Mesenchymal stem cell (in vitro differentiated cells and primary cell): ENCODE measurements around the gene SSTR3.
A peak's percentile ranks its signal among the peaks of the same experiment; 100 is the strongest.

Source experiments
- DNase-seq: peaks from one replicate; pipeline ENCODE4 v3.0.0-alpha.2; 2013
- H2AFZ ChIP-seq: one replicate; pipeline ENCODE4 v1.6.1; 2013; ENCODE audit warnings: low read depth, mild to moderate bottlenecking, control low read depth, inconsistent platforms, low read length, moderate library complexity
- H2AK5ac ChIP-seq: 2 replicates; pipeline ENCODE4 v1.6.1; 2013; ENCODE audit warnings: low read length, moderate library complexity, mild to moderate bottlenecking, inconsistent platforms; ENCODE audit not compliant: severe bottlenecking
- H2BK120ac ChIP-seq: one replicate; pipeline ENCODE4 v1.6.1; 2013; ENCODE audit warnings: low read depth, mild to moderate bottlenecking, inconsistent platforms, low read length, moderate library complexity
- H2BK12ac ChIP-seq, 2 experiments: one replicate each; pipeline ENCODE4 v1.6.1; 2013; ENCODE audit warnings: inconsistent platforms in 2 of 2, low read length in 2 of 2, mild to moderate bottlenecking in 2 of 2, moderate library complexity in 2 of 2, control low read depth in 1 of 2
- H2BK15ac ChIP-seq: one replicate; pipeline ENCODE4 v1.6.1; 2013; ENCODE audit warnings: mild to moderate bottlenecking, low read depth, inconsistent platforms; ENCODE audit not compliant: poor library complexity, severe bottlenecking
- H2BK5ac ChIP-seq: 2 replicates; pipeline ENCODE4 v1.6.1; 2013; ENCODE audit warnings: low read depth, mild to moderate bottlenecking, low read length, control low read depth, inconsistent platforms; ENCODE audit not compliant: poor library complexity, severe bottlenecking
- H3K14ac ChIP-seq, 2 experiments: one replicate each; pipeline ENCODE4 v1.6.1; 2013; ENCODE audit warnings: inconsistent platforms in 2 of 2, low read length in 2 of 2, control low read depth in 1 of 2, mild to moderate bottlenecking in 1 of 2, moderate library complexity in 1 of 2
- H3K18ac ChIP-seq, 2 experiments: one replicate each; pipeline ENCODE4 v1.6.1; 2013; ENCODE audit warnings: inconsistent platforms in 2 of 2, low read length in 2 of 2, control low read depth in 1 of 2, low read depth in 1 of 2, mild to moderate bottlenecking in 1 of 2
- H3K23ac ChIP-seq, 2 experiments: one replicate each; pipeline ENCODE4 v1.6.1; 2013; ENCODE audit warnings: inconsistent platforms in 2 of 2, low read length in 2 of 2, mild to moderate bottlenecking in 2 of 2, moderate library complexity in 2 of 2, control low read depth in 1 of 2
- H3K27ac ChIP-seq: 2 replicates; pipeline ENCODE4 v1.5.1; 2013; ENCODE audit warnings: mild to moderate bottlenecking, moderate library complexity, low read length, control low read depth, inconsistent platforms; ENCODE audit not compliant: poor library complexity, severe bottlenecking
- H3K27me3 ChIP-seq, 2 experiments: 2 replicates each; pipeline versions ENCODE4 v1.6.1 to v1.7.0; 2013; ENCODE audit warnings: low read length in 2 of 2, mild to moderate bottlenecking in 2 of 2, moderate library complexity in 2 of 2, control low read depth in 1 of 2, inconsistent platforms in 1 of 2; ENCODE audit not compliant: control insufficient read depth in 1 of 2, insufficient read depth in 1 of 2
- H3K36me3 ChIP-seq, 2 experiments: 2 replicates each; pipeline versions ENCODE4 v1.6.1 to v1.7.0; 2013; ENCODE audit warnings: low read length in 2 of 2, control low read depth in 1 of 2, inconsistent platforms in 1 of 2, low read depth in 1 of 2, mild to moderate bottlenecking in 1 of 2; ENCODE audit not compliant: insufficient read depth in 2 of 2, control insufficient read depth in 1 of 2
- H3K4ac ChIP-seq, 2 experiments: one replicate each; pipeline ENCODE4 v1.6.1; 2013; ENCODE audit warnings: inconsistent platforms in 2 of 2, low read length in 2 of 2, mild to moderate bottlenecking in 2 of 2, moderate library complexity in 2 of 2, control low read depth in 1 of 2, low read depth in 1 of 2
- H3K4me1 ChIP-seq: 2 replicates; pipeline ENCODE4 v1.6.1; 2013; ENCODE audit warnings: low read depth, low read length, control low read depth; ENCODE audit not compliant: control insufficient read depth, insufficient read depth
- H3K4me2 ChIP-seq: 2 replicates; pipeline ENCODE4 v1.6.1; 2013; ENCODE audit warnings: low read length, mild to moderate bottlenecking, inconsistent platforms; ENCODE audit not compliant: poor library complexity, severe bottlenecking
- H3K4me3 ChIP-seq, 2 experiments: 2 replicates each; pipeline versions ENCODE4 v1.5.1 to v1.7.0; 2013; ENCODE audit warnings: low read length in 2 of 2, mild to moderate bottlenecking in 2 of 2, control low read depth in 1 of 2, low read depth in 1 of 2; ENCODE audit not compliant: insufficient read depth in 1 of 2
- H3K79me1 ChIP-seq: replicated peaks from 2 replicates; pipeline ENCODE4 v1.6.1; 2013; ENCODE audit warnings: mild to moderate bottlenecking, control low read depth, low read length, inconsistent platforms; ENCODE audit not compliant: poor library complexity, severe bottlenecking
- H3K9ac ChIP-seq: 2 replicates; pipeline ENCODE4 v1.7.0; 2013; ENCODE audit warnings: mild to moderate bottlenecking, low read length, moderate library complexity
- H3K9me3 ChIP-seq: 2 replicates; pipeline ENCODE4 v1.7.0; 2013; ENCODE audit warnings: mild to moderate bottlenecking, low read length; ENCODE audit not compliant: control insufficient read depth
- H4K8ac ChIP-seq: one replicate; pipeline ENCODE4 v1.6.1; 2013; ENCODE audit warnings: inconsistent platforms, mild to moderate bottlenecking, low read length, moderate library complexity
- H4K91ac ChIP-seq: one replicate; pipeline ENCODE4 v1.6.1; 2013; ENCODE audit warnings: mild to moderate bottlenecking, low read length, inconsistent platforms
- WGBS: methylation state at CpG from one replicate; pipeline ENCODE4 v1.1.7; 2013; ENCODE audit warnings: mixed read lengths; 5-methylcytosine and 5-hydroxymethylcytosine counted together

SSTR3 gene

DNA sequence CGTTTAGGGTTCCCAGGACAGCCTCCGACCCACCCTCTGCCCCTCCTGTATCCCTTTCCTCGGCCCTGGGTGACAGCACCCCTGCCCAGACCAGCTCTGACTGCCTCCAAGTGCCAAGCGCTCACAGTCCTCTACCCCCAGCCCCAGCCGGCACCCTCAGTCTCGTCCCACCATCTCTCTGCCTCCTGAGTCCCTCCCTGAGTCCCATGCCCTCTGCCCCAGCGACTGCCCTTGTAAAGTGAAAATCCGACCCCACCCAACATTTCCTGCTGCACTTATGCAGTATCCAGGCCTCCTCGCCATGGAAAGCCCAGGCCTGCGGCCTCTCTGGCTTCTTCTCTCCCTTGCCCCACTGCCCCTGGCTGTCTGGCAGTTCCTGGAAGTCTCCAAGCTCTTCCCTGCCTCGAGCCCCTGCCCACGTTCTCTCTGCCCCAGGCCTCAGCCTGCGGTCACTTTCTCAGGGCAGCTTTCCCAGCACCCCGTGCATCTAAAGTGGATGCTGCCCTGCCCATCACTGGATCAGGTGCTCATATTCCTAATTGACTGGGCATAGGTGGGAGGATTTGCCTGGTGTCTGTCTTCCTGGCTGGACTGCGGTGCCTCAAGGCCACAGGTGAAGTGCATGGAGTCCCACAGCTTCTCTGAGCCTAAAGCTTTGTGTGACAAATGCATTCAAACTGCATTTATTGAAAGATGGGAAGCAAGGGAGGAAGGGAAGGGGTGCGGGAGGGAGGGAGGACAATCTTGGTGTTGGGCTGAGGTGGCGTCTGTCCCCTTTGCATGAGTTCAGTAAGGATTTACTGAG is 44.9 kb downstream of the SSTR3 start:
- Histone ChIP-seq H3K27ac (no peak overlapping the region), H3K27me3 (peaks cover 12 to 37% of the 10 kb centered on the region in 2 experiments), H2BK12ac (peak overlapping the region in 1 of 2 experiments; percentile 14), H3K79me1 (no peaks in the 10 kb centered on the region), H2AK5ac (no peak overlapping the region), H3K4ac (no peak overlapping the region), H2BK15ac (peak overlapping the region; percentile 2), H4K91ac (no peak overlapping the region), H3K4me2 (no peak overlapping the region), H3K23ac (no peak overlapping the region), H3K18ac (no peak overlapping the region), H3K9ac (peak overlapping the region; percentile 31), H3K4me1 (peaks cover 8% of the 10 kb centered on the region), H4K8ac (no peak overlapping the region), H3K14ac (no peak overlapping the region), H3K36me3 (no peaks in the 10 kb centered on the region), H3K9me3 (no peaks in the 10 kb centered on the region), H2AFZ (no peak overlapping the region), H2BK5ac (no peak overlapping the region), H3K4me3 (no peak overlapping the region), H2BK120ac (no peak overlapping the region)
- WGBS, result 72% methylated on average over 17 of the region's 17 CpGs
- DNase-seq, result no peak

- H2AFZ ChIP-seq, result peak overlapping the region; percentile 29
- H2BK5ac ChIP-seq, result no peak overlapping the region
- no peak overlapping the region for H2AK5ac ChIP-seq
- WGBS, result 9% methylated on average over 13 of the region's 13 CpGs
- peak overlapping the region in 1 of 2 experiments; percentile 30 for H3K4ac ChIP-seq
- no peaks in the 10 kb centered on the region for H3K79me1 ChIP-seq
- H3K4me3 ChIP-seq, result no peak overlapping the region
- H3K27ac ChIP-seq, result no peak overlapping the region
- peak overlapping the region; percentile 32 for H3K4me2 ChIP-seq
- H2BK120ac ChIP-seq, result no peak overlapping the region
- H4K8ac ChIP-seq, result no peak overlapping the region
- peak overlapping the region in 1 of 2 experiments; percentile 58 for H3K18ac ChIP-seq
- H3K23ac ChIP-seq, result no peak overlapping the region
- DNase-seq, result peak; percentile 75
- peaks cover 12 to 30% of the 10 kb centered on the region in 2 experiments for H3K27me3 ChIP-seq
- no peaks in the 10 kb centered on the region for H3K9me3 ChIP-seq
- H3K4me1 ChIP-seq, result peaks cover 10% of the 10 kb centered on the region
- H2BK15ac ChIP-seq, result no peak overlapping the region
- no peak overlapping the region for H4K91ac ChIP-seq
- H3K14ac ChIP-seq, result no peak overlapping the region
- peak overlapping the region in 1 of 2 experiments; percentile 66 for H2BK12ac ChIP-seq
- peak overlapping the region; percentile 31 for H3K9ac ChIP-seq
- H3K36me3 ChIP-seq, result no peaks in the 10 kb centered on the region
Measured at GRCh38 chr22:37166675-37167066, 45.6 kb downstream of the SSTR3 start.

GRCh38 chr22:37165940-37166674 is 46.2 kb downstream of the SSTR3 start:
- H3K14ac ChIP-seq, result no peak overlapping the region
- H2BK5ac ChIP-seq, result no peak overlapping the region

GRCh38 chr22:37165066-37165465 is 47.2 kb downstream of the SSTR3 start:
- Histone ChIP-seq H2AK5ac (no peak overlapping the region), H3K27ac (no peak overlapping the region), H3K36me3 (no peaks in the 10 kb centered on the region), H2BK5ac (no peak overlapping the region), H2BK120ac (no peak overlapping the region), H3K23ac (no peak overlapping the region), H2BK15ac (no peak overlapping the region), H3K4me2 (no peak overlapping the region), H3K9ac (no peak overlapping the region), H3K79me1 (no peaks in the 10 kb centered on the region), H3K18ac (no peak overlapping the region), H3K14ac (no peak overlapping the region), H3K27me3 (peaks cover 17 to 21% of the 10 kb centered on the region in 2 experiments), H4K91ac (no peak overlapping the region), H4K8ac (no peak overlapping the region), H3K4ac (no peak overlapping the region), H3K9me3 (no peaks in the 10 kb centered on the region), H3K4me1 (peaks cover 10% of the 10 kb centered on the region), H3K4me3 (no peak overlapping the region), H2AFZ (no peak overlapping the region), H2BK12ac (no peak overlapping the region)
- no peak for DNase-seq
- 89% methylated on average over 9 of the region's 9 CpGs for WGBS

More at GRCh38 chr22:37165940-37166674, 46.2 kb downstream of the SSTR3 start:
- no peak overlapping the region for H4K8ac ChIP-seq
- no peak overlapping the region for H2AFZ ChIP-seq
- H2BK12ac ChIP-seq, result no peak overlapping the region
- peaks cover 16 to 25% of the 10 kb centered on the region in 2 experiments for H3K27me3 ChIP-seq
- H3K23ac ChIP-seq, result no peak overlapping the region
- H3K27ac ChIP-seq, result no peak overlapping the region
- H4K91ac ChIP-seq, result no peak overlapping the region
- WGBS, result 74% methylated on average over 25 of the region's 25 CpGs
- no peaks in the 10 kb centered on the region for H3K79me1 ChIP-seq
- no peak overlapping the region for H3K4me2 ChIP-seq
- no peak overlapping the region for H3K4me3 ChIP-seq
- no peak overlapping the region for H3K18ac ChIP-seq
- H3K9me3 ChIP-seq, result no peaks in the 10 kb centered on the region
- no peak overlapping the region for H3K9ac ChIP-seq
- H3K36me3 ChIP-seq, result no peaks in the 10 kb centered on the region
- no peak overlapping the region for H2AK5ac ChIP-seq
- H2BK15ac ChIP-seq, result no peak overlapping the region
- no peak for DNase-seq
- no peak overlapping the region for H2BK120ac ChIP-seq
- no peak overlapping the region for H3K4ac ChIP-seq
- H3K4me1 ChIP-seq, result peaks cover 10% of the 10 kb centered on the region
